HepG2 (cell line): ENCODE measurements around the gene IFT122. TPM values are rescaled to one million over a fixed set of nuclear protein-coding genes. Genes with fewer than 3 reads are reported as not detected.

Experiments
- ATAC-seq: fragments of 200-7000 bp; cut with Tn5 transposase; 3 replicates; pipeline ENCODE4 v1.9.1; 2020; ENCODE audit warnings: mild to moderate bottlenecking, moderate library complexity
- BruUV-seq: library from RNA; stranded (reverse); fragments of 400-500 nt; replicated peaks from 2 replicates; lab custom pipeline; 2021; lab: Mats Ljungman, UMichigan
- CTCF ChIA-PET: fragments of 300-600 bp; formaldehyde crosslinking; extraction: SDS; loops from one replicate; lab custom pipeline; 2021; ENCODE audit warnings: low total read pairs, inconsistent platforms, low intra/inter-chr PET ratio; lab: Yijun Ruan, JAX
- POLR2A ChIA-PET: fragments of 350-600 bp; sonication (Branson Sonifier 250); formaldehyde crosslinking; loops from one replicate; lab custom pipeline; 2020; ENCODE audit warnings: antibody characterized with exemption, inconsistent platforms; lab: Yijun Ruan, JAX
- DNase-seq: peaks from one replicate; pipeline ENCODE4 v3.0.0-alpha.2; 2015; ENCODE audit warnings: low spot score
- FAIRE-seq: peaks from 3 replicates; lab custom pipeline; 2011; peaks lifted over from hg19 to GRCh38; lab: Jason Lieb, UNC
- H2AFZ ChIP-seq: one replicate; pipeline ENCODE4 v1.6.1; 2011; ENCODE audit warnings: low read length, inconsistent platforms
- H3K27ac ChIP-seq: fragments of 300-600 bp; 3 replicates; pipeline ENCODE4 v1.8.0; 2011; ENCODE audit warnings: mixed run types, mild to moderate bottlenecking, mixed read lengths, low read length, inconsistent platforms; ENCODE audit not compliant: insufficient read depth; ENCODE audit errors: extremely low read length
- H3K27me3 ChIP-seq, 2 experiments: fragments of 200-600 bp in 1 of 2; 2 replicates in 1 of 2; 3 replicates in 1 of 2; pipeline versions ENCODE4 v1.6.0 to v1.8.0; 2011; ENCODE audit warnings: low read length in 2 of 2, mild to moderate bottlenecking in 2 of 2, moderate library complexity in 2 of 2, inconsistent platforms in 1 of 2; ENCODE audit not compliant: insufficient read depth in 2 of 2, control insufficient read depth in 1 of 2
- H3K36me3 ChIP-seq, 2 experiments: fragments of 200-600 bp in 1 of 2; replicated peaks in 1 of 2; 2 replicates in 1 of 2; 3 replicates in 1 of 2; pipeline versions ENCODE4 v1.5.1 to v1.8.0; 2011; ENCODE audit warnings: low read length in 2 of 2, inconsistent platforms in 1 of 2; ENCODE audit not compliant: insufficient read depth in 2 of 2, control insufficient read depth in 1 of 2
- H3K4me1 ChIP-seq: 2 replicates; pipeline ENCODE4 v1.5.1; 2012; ENCODE audit warnings: low read length, inconsistent platforms; ENCODE audit not compliant: insufficient read depth
- H3K4me2 ChIP-seq: 2 replicates; pipeline ENCODE4 v1.6.0; 2011; ENCODE audit warnings: low read depth, low read length, inconsistent platforms
- H3K4me3 ChIP-seq, 3 experiments: fragments of 200-600 bp in 1 of 3; sonication (generic), shearing (Covaris generic) in 1 of 3; replicated peaks in 1 of 3; 2 replicates each; pipeline ENCODE4 v1.5.1; 2011 to 2016; ENCODE audit warnings: low read length in 3 of 3, inconsistent platforms in 2 of 3, low read depth in 2 of 3, mild to moderate bottlenecking in 2 of 3, control low read depth in 1 of 3, mixed read lengths in 1 of 3; ENCODE audit not compliant: insufficient read depth in 1 of 3
- H3K79me2 ChIP-seq: one replicate; pipeline ENCODE4 v1.6.1; 2011; ENCODE audit warnings: low read length, inconsistent platforms; ENCODE audit not compliant: insufficient read depth
- H3K9ac ChIP-seq: 2 replicates; pipeline ENCODE4 v1.6.0; 2011; ENCODE audit warnings: mild to moderate bottlenecking, low read depth, low read length, inconsistent platforms; ENCODE audit not compliant: insufficient read depth
- H3K9me3 ChIP-seq: 2 replicates; pipeline ENCODE4 v1.5.1; 2012; ENCODE audit warnings: mild to moderate bottlenecking, low read length
- H4K20me1 ChIP-seq: 2 replicates; pipeline ENCODE4 v1.6.0; 2011; ENCODE audit warnings: inconsistent platforms, mild to moderate bottlenecking, low read length, moderate library complexity; ENCODE audit not compliant: insufficient read depth
- POGK ChIP-seq: sonication (generic); formaldehyde crosslinking; conservative IDR thresholded peaks from 2 replicates; pipeline ENCODE4 v1.8.0; 2022; ENCODE audit warnings: mild to moderate bottlenecking, moderate library complexity, missing genetic modification reagents
- ZNF264 ChIP-seq: sonication (generic); formaldehyde crosslinking; IDR thresholded peaks from 2 replicates; pipeline ENCODE4 v1.4.0; 2020; ENCODE audit warnings: missing genetic modification reagents
- ZNF367 ChIP-seq: sonication (generic); formaldehyde crosslinking; IDR thresholded peaks from 2 replicates; pipeline ENCODE4 v1.4.0; 2020; ENCODE audit warnings: missing genetic modification reagents, borderline replicate concordance
- ZNF446 ChIP-seq: sonication (generic); formaldehyde crosslinking; IDR thresholded peaks from 2 replicates; pipeline ENCODE4 v1.5.0; 2020; ENCODE audit warnings: mild to moderate bottlenecking, missing genetic modification reagents
- ZNF652 ChIP-seq: IDR thresholded peaks from 2 replicates; pipeline ENCODE4 v1.6.1; 2016; ENCODE audit warnings: low read depth, borderline replicate concordance
- ZNF891 ChIP-seq: sonication (generic); formaldehyde crosslinking; IDR thresholded peaks from 2 replicates; pipeline ENCODE4 v1.5.0; 2020; ENCODE audit warnings: mild to moderate bottlenecking, missing genetic modification reagents
- WGBS: methylation state at CpG from one replicate; pipeline ENCODE4 v1.1.6; 2017; ENCODE audit warnings: low lambda C conversion rate; 5-methylcytosine and 5-hydroxymethylcytosine counted together
- in situ Hi-C: cut with HindIII; loops from 2 replicates; pipeline ENCODE4 v1.10.0; 2017; ENCODE audit warnings: low pct_unique_long_range_greater_than_20kb; ENCODE audit not compliant: extremely low pct_ligation_motif_present
- intact Hi-C: fragments of 100-400 bp; cut with micrococcal nuclease; formaldehyde crosslinking; loops from one replicate; pipeline ENCODE4 v1.10.0; 2022; ENCODE audit not compliant: unreplicated experiment
- polyA plus RNA-seq, 8 experiments: library from polyadenylated mRNA; depleted of rRNA in 3 of 8; stranded (reverse) in 7 of 8; unstranded in 1 of 8; fragments of >200 nt; fragmentation: Illumina TruSeq in 4 of 8; extraction: Trizol in 4 of 8; gene quantifications; 2 replicates each; pipeline versions ENCODE4 v1.2.1 to v1.2.3, GENCODE V29; 2011 to 2016; ENCODE audit warnings: low read depth in 4 of 8, missing spikeins in 1 of 8, mixed read lengths in 1 of 8; ENCODE audit not compliant: insufficient read depth in 1 of 8
- total RNA-seq, 5 experiments: library from RNA; depleted of rRNA; stranded (reverse); fragments of >200 nt; fragmentation: Illumina TruSeq; extraction: Trizol; gene quantifications; 2 replicates each; pipeline ENCODE4 v1.2.3, GENCODE V29; 2016; ENCODE audit warnings: low read depth in 1 of 5
- TF ChIP-seq, protein P1 (sequence below): sonication (generic); formaldehyde crosslinking; IDR thresholded peaks from 2 replicates; pipeline ENCODE4 v1.4.0; 2020; ENCODE audit warnings: missing genetic modification reagents, mild to moderate bottlenecking, borderline replicate concordance

Gene IFT122
- total and polyA plus RNA-seq, 2 of the 13 experiments (the other 11 are each of a cell fraction or from before 2014, with no cell fraction given): 10.1 to 10.3 TPM

GRCh38 chr3:129506231-129506742 lies 66.3 kb downstream of the IFT122 start (continued):
- TF ChIP-seq POGK: no peak

- no peak for FAIRE-seq
- no peak overlapping the region for H3K9ac ChIP-seq
- no peak overlapping the region for H3K4me3 ChIP-seq
- H3K9me3 ChIP-seq: no peaks in the 10 kb centered on the region
- no TSS peak for BruUV-seq
- TF ChIP-seq ZNF652 (CRISPR knock-in tag) (no peak), ZNF367 (CRISPR knock-in tag) (no peak), ZNF264 (no peak), ZNF891 (CRISPR knock-in tag) (no peak), ZNF446 (CRISPR knock-in tag) (no peak)
- TF ChIP-seq, protein P1, sequence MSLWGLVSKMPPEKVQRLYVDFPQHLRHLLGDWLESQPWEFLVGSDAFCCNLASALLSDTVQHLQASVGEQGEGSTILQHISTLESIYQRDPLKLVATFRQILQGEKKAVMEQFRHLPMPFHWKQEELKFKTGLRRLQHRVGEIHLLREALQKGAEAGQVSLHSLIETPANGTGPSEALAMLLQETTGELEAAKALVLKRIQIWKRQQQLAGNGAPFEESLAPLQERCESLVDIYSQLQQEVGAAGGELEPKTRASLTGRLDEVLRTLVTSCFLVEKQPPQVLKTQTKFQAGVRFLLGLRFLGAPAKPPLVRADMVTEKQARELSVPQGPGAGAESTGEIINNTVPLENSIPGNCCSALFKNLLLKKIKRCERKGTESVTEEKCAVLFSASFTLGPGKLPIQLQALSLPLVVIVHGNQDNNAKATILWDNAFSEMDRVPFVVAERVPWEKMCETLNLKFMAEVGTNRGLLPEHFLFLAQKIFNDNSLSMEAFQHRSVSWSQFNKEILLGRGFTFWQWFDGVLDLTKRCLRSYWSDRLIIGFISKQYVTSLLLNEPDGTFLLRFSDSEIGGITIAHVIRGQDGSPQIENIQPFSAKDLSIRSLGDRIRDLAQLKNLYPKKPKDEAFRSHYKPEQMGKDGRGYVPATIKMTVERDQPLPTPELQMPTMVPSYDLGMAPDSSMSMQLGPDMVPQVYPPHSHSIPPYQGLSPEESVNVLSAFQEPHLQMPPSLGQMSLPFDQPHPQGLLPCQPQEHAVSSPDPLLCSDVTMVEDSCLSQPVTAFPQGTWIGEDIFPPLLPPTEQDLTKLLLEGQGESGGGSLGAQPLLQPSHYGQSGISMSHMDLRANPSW: no peak
- intact Hi-C loops (no loop called here), in situ Hi-C loops (no loop called here)
- H3K4me2 ChIP-seq: no peak overlapping the region
- peaks cover 14% of the 10 kb centered on the region for H3K4me1 ChIP-seq
- no peak overlapping the region for H2AFZ ChIP-seq
- H3K27me3 ChIP-seq: no peaks in the 10 kb centered on the region
- ChIA-PET POLR2A (no interaction called here), CTCF (no interaction called here)
- H3K36me3 ChIP-seq: peaks cover 8% of the 10 kb centered on the region in 2 experiments; a peak in 2 of 5 replicates
- H3K79me2 ChIP-seq: no peaks in the 10 kb centered on the region
- no peak for DNase-seq
- H4K20me1 ChIP-seq: no peaks in the 10 kb centered on the region
- 85% methylated on average over 9 of the region's 9 CpGs for WGBS
- no peak for ATAC-seq
- H3K27ac ChIP-seq: no peak overlapping the region
Measured at GRCh38 chr3:129507181-129507831, 67.3 kb downstream of the IFT122 start.
